ENCODE data around the gene PCDHB2.
"Not testable (repeated sequence)": the region's sequence is repeated elsewhere in the genome, so short reads cannot be mapped to it uniquely, and the experiment has no call there.

The PCDHB2 gene

DNA sequence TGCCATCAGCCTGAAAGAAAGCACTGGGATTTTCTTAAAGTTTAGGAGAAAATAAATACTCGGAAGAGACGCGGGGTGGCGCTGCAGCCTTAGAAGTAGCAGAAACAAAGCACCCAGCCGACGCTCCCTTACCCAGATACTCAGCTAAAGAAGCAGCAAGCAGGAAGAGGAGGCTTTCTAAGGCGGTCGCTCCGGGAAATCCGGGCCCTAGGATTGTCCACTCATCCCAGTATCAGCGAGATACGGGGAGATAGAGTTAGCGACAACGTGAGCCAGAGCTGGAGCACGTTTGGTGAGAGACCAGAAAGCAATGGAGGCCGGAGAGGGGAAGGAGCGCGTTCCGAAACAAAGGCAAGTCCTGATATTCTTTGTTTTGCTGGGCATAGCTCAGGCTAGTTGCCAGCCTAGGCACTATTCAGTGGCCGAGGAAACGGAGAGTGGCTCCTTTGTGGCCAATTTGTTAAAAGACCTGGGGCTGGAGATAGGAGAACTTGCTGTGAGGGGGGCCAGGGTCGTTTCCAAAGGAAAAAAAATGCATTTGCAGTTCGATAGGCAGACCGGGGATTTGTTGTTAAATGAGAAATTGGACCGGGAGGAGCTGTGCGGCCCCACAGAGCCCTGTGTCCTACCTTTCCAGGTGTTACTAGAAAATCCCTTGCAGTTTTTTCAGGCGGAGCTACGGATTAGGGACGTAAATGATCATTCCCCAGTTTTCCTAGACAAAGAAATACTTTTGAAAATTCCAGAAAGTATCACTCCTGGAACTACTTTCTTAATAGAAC, at the start of gene PCDHB2:
Gene PCDHB2, plus strand, starts transcription at position 135 of the 782 bp plus-strand sequence. Its CDS starts 176 bp downstream, at position 311.
- no peak for DNase-seq (ENCODE audit: low spot score)

DNA sequence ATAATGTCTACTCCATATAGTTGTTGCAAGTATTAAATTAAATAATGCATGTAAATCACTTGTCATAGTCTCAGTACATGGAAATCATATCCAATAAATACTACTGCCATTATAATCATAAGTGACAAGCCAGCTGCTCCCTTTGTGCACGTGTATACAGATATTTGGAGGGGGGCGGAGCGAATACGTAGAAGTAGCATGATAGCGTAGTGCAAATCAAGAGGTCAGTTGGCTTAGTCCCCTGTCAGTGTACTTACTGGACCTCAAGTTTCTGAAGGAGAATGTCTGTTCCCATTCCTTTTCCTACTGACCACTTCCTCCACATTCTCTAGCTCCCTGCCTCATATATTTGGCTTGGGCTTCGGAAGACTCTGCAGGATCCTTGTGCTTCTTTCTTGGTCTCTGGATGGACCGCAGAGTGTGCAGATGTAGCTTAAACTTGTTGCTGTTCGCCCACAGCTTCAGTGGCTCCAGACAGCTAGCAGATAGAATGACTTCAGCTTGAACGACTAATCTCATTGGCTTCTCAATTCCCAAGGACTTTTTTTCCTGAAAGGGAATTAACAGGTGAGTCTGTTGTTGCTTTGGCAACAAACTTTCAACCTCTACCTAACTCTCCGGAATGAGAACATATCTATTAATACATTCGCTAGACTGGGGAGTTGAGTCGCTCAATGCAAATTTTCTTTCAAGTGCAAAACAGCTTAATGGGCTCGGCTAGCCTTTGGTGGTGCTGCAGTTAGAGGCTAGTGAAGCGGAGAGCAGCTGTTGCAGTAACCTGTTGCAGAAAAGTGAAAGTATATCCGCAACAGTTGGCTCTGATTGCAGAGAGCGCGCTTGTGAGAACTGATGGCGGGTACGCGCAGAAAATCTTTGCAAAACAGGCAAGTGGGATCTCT, 43.5 kb upstream of the PCDHB2 start, which contains the start of gene PCDHB1:
Gene PCDHB1, plus strand, starts transcription at position 753 of the 899 bp plus-strand sequence. Its CDS starts 97 bp downstream, at position 850.
- DNase-seq (ENCODE audit: low spot score), result no peak

DNA sequence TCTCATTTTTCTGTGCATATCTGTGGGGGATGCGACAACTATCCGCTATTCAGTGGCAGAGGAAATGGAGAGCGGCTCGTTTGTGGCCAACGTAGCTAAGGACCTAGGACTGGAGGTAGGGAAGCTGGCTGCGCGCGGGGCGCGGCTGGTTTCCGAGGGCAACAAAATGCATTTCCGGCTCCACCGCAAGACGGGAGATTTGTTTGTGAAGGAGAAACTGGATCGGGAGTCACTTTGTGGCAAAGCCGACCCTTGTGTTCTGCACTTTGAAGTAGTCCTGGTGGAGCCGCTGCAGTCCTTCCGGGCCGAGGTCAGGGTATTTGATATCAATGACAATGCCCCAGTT, 42.9 kb upstream of the PCDHB2 start:
- DNase-seq (ENCODE audit: low spot score), result no peak

DNA sequence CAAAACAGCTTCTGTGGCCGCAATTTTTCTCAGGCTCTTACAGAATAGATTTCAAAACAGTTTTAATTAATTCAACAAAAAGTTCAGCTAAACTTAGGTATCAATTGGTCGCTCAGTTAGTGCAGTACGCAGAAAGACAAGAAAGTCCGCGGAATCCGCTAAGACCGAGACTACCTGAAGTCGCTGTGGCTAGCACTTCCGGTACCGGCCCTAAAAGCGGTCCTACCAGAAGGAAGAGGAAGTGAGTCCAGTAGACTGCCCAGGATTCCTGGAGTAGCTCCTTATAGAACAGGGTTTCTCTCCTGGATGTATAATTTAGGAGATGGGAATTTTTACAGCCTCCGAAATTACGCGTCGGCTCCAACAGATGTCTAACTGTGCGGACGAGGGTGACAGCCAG, 16.6 kb upstream of the PCDHB2 start:
- DNase-seq (ENCODE audit: low spot score), result no peak

DNA sequence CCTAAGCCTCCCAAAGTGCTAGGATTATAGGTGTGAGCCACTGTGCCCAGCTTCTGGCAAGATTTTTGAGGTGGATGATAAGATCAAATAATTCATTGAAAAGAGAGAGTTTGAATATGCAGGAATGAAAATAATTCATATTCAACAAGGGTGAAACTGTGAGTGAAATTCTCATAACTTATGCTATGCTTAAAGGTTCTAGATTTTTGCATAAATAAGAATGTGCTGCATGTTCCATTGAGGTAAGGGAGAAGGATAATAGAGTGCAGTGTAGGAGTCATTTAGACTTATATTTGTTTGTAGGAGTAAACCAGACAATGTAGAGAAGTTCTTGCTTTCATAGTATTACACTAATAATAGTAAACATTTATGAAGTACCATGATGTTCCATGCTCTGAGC, 12.2 kb upstream of the PCDHB2 start:
- no peak for DNase-seq (ENCODE audit: low spot score)

DNA sequence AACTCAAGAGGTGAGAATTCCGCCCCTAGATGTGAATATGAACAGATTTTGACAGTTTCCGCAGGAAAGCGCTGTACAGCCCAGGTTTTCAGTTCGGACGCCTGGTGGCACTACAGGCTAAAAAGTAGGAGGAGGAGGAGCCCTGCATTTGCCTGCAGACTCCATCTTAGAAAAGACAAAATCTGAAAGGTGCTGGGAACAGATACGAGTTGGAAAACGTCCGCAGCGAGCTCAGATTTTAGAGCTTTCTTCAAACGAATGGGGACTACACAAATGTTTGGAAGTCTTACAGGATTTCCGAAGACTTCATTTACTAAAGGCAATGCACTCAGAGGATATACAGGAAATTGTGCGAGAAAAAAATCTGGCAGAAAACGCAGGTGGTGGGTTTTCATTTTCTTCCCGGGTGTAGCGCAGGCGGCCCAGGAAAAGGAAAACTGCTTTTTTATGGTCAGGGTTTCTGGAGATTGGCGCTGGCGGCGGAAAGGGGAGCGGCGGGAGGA, 9.9 kb upstream of the PCDHB2 start:
- DNase-seq (ENCODE audit: low spot score), result no peak

DNA sequence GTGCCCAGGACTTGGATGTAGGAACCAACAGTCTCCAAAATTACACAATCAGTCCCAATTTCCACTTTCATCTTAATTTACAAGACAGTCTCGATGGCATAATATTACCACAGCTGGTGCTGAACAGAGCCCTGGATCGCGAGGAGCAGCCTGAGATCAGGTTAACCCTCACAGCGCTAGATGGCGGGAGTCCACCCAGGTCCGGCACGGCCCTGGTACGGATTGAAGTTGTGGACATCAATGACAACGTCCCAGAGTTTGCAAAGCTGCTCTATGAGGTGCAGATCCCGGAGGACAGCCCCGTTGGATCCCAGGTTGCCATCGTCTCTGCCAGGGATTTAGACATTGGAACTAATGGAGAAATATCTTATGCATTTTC, 837 bp downstream of the PCDHB2 start:
- DNase-seq (ENCODE audit: low spot score), result no peak

DNA sequence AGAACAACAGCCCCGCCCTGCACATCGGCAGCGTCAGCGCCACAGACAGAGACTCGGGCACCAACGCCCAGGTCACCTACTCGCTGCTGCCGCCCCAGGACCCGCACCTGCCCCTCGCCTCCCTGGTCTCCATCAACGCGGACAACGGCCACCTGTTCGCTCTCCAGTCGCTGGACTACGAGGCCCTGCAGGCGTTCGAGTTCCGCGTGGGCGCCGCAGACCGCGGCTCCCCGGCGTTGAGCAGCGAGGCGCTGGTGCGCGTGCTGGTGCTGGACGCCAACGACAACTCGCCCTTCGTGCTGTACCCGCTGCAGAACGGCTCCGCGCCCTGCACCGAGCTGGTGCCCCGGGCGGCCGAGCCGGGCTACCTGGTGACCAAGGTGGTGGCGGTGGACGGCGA, 1.8 kb downstream of the PCDHB2 start:
- not testable (repeated sequence) for DNase-seq (ENCODE audit: low spot score)

DNA sequence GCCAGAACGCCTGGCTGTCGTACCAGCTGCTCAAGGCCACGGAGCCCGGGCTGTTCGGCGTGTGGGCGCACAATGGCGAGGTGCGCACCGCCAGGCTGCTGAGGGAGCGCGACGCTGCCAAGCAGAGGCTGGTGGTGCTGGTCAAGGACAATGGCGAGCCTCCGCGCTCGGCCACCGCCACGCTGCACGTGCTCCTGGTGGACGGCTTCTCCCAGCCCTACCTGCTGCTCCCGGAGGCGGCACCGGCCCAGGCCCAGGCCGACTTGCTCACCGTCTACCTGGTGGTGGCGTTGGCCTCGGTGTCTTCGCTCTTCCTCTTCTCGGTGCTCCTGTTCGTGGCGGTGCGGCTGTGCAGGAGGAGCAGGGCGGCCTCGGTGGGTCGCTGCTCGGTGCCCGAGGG, 2.2 kb downstream of the PCDHB2 start:
- DNase-seq (ENCODE audit: low spot score), result not testable (repeated sequence)

DNA sequence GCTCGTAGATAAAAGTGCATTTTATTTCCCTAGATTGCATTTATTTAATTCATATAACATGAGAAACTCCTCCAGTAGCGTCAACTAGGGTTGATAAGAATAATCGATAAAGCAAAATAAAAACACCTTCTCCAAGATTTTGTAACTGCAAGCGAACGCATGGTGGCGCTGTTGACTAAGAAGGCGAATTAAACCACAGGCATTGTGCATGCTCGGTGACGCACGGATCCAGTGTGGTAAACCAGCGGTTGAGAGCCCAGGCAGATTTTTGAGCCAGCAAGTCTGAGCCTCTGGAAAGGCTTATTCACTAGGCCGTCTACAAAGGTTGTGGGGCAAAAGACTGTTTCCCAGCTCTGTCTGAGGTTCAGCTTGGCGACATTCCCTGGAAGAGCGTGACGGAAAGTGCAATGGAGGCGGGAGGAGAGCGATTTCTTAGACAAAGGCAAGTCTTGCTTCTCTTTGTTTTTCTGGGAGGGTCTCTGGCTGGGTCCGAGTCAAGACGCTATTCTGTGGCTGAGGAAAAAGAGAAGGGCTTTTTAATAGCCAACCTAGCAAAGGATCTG, 5.9 kb downstream of the PCDHB2 start, which contains the start of gene PCDHB3:
Gene PCDHB3, plus strand, starts transcription at position 231 of the 563 bp plus-strand sequence. Its CDS starts 177 bp downstream, at position 408.
- no peak for DNase-seq (ENCODE audit: low spot score)

DNA sequence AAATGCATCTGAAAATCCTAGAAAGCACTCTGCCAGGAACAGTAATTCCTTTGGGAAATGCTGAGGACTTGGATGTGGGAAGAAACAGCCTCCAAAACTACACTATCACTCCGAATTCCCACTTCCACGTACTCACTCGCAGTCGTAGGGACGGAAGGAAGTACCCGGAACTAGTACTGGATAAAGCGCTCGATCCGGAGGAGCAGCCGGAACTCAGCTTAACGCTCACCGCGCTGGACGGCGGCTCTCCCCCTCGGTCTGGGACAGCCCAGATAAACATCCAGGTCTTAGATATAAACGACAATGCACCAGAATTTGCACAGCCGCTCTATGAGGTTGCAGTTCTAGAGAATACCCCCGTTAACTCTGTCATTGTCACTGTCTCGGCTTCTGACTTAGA, 6.6 kb downstream of the PCDHB2 start:
- no peak for DNase-seq (ENCODE audit: low spot score)

DNA sequence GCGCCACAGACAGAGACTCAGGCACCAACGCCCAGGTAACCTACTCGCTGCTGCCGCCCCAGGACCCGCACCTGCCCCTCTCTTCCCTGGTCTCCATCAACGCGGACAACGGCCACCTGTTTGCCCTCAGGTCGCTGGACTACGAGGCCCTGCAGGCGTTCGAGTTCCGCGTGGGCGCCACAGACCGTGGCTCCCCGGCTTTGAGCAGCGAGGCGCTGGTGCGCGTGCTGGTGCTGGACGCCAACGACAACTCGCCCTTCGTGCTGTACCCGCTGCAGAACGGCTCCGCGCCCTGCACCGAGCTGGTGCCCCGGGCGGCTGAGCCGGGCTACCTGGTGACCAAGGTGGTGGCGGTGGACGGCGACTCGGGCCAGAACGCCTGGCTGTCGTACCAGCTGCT, 7.7 kb downstream of the PCDHB2 start:
- DNase-seq (ENCODE audit: low spot score), result not testable (repeated sequence)

DNA sequence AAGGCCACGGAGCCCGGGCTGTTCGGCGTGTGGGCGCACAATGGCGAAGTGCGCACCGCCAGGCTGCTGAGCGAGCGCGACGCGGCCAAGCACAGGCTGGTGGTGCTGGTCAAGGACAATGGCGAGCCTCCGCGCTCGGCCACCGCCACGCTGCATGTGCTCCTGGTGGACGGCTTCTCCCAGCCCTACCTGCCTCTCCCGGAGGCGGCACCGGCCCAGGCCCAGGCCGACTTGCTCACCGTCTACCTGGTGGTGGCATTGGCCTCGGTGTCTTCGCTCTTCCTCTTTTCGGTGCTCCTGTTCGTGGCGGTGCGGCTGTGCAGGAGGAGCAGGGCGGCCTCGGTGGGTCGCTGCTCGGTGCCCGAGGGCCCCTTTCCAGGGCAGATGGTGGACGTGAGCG, 8.1 kb downstream of the PCDHB2 start:
- not testable (repeated sequence) for DNase-seq (ENCODE audit: low spot score)

DNA sequence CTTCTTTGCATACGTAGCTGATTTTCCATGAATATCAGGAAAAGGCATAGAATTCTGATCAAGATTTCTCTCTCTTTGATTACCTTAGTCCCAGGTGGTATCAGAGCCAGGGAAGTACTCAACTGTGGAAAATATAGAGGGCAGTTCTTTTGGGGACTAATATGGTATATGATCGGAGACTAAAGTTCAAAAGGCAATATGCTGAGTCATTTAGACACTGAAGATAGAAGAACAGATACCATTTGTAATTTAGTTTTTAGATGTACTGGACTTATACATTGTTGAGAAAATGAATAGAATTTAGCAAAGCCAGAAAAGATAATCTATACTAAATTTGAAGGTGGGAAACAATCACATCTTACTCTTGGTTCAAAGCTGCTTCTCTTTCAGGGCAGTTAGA, 10.9 kb downstream of the PCDHB2 start:
- DNase-seq (ENCODE audit: low spot score), result no peak

DNA sequence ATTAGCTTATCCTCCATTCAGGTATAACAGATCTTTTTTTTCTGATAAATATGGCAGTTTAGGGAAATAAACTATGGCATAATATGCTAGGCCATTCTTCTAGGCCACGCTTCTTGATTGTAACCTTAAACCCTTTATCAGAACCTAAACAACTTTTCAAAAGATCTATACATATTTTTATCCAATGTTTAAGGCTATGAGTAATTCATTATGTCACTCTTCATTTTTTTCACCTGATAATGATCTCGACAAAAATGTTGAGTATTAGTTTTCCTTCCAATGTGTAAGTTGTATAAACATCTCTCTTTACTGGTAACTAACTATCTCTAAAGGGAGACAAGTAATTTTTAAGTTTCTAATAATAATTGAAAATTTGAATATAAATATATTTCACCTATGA, 24.8 kb downstream of the PCDHB2 start:
- DNase-seq (ENCODE audit: low spot score), result no peak

DNA sequence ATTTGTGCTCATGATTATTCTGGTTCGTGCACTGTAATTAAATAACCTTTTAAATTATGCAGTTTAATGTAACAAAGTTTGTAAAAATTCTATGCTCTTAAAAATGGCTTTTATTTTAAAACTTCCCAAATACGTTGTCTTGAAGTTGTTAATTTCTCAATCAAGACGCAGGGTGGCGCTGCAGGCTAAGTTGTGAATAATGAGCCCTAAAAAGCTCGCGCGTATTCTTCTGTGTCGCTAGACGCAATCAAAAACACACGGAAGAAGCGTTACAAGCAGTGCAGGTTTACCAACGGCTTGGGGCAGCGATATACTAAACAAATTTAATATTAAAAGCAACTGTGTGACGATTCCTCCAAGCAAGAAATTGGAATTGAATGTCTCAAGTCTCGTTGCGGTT, 27.1 kb downstream of the PCDHB2 start, which contains the start of gene PCDHB4:
Gene PCDHB4, plus strand, starts transcription at position 256 of the 400 bp plus-strand sequence. CDS start 181 bp downstream, outside the sequence.
- DNase-seq (ENCODE audit: low spot score), result no peak

DNA sequence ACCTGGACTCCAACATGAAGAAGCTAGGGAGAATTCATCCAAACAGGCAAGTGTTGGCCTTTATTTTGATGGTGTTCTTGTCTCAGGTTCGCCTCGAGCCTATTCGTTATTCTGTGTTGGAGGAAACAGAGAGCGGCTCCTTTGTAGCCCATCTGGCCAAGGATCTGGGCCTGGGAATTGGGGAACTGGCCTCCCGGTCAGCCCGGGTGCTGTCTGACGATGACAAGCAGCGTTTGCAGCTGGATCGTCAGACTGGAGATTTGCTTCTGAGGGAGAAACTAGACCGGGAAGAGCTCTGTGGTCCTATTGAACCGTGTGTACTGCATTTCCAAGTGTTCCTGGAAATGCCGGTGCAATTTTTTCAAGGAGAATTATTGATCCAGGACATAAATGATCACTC, 27.6 kb downstream of the PCDHB2 start:
- no peak for DNase-seq (ENCODE audit: low spot score)

DNA sequence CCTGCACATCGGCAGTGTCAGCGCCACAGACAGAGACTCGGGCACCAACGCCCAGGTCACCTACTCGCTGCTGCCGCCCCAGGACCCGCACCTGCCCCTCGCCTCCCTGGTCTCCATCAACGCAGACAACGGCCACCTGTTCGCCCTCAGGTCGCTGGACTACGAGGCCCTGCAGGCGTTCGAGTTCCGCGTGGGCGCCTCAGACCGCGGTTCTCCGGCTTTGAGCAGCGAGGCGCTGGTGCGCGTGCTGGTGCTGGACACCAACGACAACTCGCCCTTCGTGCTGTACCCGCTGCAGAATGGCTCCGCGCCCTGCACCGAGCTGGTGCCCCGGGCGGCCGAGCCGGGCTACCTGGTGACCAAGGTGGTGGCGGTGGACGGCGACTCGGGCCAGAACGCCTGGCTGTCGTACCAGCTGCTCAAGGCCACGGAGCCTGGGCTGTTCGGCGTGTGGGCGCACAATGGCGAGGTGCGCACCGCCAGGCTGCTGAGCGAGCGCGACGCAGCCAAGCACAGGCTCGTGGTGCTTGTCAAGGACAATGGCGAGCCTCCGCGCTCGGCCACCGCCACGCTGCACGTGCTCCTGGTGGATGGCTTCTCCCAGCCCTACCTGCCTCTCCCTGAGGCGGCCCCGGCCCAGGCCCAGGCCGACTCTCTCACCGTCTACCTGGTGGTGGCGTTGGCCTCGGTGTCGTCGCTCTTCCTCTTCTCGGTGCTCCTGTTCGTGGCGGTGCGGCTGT, 29.2 kb downstream of the PCDHB2 start:
- DNase-seq (ENCODE audit: low spot score), result not testable (repeated sequence)

DNA sequence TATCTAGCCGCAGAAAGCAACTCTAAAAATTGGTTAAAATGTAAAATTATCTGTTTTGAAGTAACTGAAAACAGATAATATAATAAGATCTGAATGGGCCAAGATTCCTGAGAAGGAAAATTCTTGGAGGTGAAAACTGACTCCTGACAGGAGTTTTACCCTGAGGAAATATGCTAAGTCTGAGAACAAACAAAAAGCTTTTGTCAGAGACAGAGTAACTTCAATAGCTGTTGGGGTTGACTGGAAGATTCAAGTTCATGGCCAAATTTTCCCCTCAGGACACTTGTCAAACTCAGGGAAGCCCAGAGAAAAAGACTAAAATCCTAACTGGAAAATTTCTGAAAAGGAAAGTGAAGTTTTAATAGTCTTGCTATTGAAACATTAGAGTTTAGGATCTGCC, 32.9 kb downstream of the PCDHB2 start:
- DNase-seq (ENCODE audit: low spot score), result no peak

DNA sequence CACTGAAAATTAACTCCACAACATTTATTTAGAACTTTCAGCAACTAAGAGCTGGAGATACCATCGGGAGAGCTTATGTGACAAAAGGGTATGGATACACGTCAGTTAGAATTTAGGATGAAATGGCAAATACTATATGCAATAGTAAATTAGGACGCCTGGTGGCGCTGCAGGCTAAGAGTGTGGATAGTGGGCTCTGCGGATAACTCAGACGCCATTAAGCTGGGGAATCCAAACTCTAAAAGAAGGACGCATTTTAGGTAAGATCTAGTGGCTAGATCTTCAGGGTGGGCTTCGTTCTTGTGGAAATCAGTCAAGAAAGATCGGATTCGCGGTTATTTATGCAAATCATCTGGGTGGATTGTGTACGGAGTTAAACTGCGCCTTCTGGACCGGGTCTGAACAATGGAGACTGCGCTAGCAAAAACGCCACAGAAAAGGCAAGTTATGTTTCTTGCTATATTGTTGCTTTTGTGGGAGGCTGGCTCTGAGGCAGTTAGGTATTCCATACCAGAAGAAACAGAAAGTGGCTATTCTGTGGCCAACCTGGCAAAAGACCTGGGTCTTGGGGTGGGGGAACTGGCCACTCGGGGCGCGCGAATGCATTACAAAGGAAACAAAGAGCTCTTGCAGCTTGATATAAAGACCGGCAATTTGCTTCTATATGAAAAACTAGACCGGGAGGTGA, 40.8 kb downstream of the PCDHB2 start, which contains the start of gene PCDHB5:
Gene PCDHB5, plus strand, starts transcription at position 177 of the 688 bp plus-strand sequence. Its CDS starts 229 bp downstream, at position 406.
- DNase-seq (ENCODE audit: low spot score), result no peak
